ENCODE results near the gene LNX1. TPM values are rescaled to one million over a fixed set of nuclear protein-coding genes. Genes with fewer than 3 reads are reported as not detected.

The LNX1 gene
- total and polyA plus RNA-seq, 2 of the 13 experiments (the other 11 are each of a cell fraction or from before 2014, with no cell fraction given) = 0.49 TPM

DNA sequence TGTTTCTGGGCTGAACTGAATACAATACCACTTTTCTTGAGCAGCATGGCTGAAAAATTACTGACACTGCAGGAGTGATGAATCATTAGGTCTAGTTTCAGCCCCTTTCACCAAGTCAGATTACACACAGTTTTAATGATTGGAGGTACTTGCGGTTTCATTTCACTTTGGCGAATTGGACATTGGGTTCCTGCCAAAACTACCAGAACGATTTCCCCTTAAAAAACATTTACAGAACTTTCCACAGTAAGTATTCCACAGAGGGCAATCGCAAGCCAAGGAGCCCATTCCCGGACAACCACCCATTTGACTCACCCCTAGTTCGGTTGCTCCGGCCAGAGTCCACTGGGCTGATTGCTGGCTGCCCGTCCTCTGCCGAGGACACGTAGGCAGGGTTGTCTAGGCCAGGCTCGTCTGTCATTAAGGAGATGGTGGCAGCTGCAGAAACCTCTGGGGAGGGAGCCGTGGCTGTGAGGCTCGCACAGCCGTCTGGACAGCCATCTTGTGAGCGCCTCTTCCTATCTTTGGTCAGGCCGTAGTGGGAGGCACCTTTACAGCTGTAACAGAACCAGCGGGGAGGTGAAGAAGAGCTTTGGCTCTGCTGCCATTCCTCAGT is 83.5 kb downstream of the LNX1 start (continued):
- no peak for TF ChIP-seq ARHGAP35 (CRISPR knock-in tag; IDR thresholded peaks at IDR 0.05; ENCODE audit: borderline replicate concordance)
- TF ChIP-seq ZNF674 (CRISPR knock-in tag; IDR thresholded peaks at IDR 0.05; ENCODE audit: low read depth) = no peak
- TF ChIP-seq ZFP41 (CRISPR knock-in tag; IDR thresholded peaks at IDR 0.05; ENCODE audit: borderline replicate concordance) = no peak
- TF ChIP-seq, protein P1, sequence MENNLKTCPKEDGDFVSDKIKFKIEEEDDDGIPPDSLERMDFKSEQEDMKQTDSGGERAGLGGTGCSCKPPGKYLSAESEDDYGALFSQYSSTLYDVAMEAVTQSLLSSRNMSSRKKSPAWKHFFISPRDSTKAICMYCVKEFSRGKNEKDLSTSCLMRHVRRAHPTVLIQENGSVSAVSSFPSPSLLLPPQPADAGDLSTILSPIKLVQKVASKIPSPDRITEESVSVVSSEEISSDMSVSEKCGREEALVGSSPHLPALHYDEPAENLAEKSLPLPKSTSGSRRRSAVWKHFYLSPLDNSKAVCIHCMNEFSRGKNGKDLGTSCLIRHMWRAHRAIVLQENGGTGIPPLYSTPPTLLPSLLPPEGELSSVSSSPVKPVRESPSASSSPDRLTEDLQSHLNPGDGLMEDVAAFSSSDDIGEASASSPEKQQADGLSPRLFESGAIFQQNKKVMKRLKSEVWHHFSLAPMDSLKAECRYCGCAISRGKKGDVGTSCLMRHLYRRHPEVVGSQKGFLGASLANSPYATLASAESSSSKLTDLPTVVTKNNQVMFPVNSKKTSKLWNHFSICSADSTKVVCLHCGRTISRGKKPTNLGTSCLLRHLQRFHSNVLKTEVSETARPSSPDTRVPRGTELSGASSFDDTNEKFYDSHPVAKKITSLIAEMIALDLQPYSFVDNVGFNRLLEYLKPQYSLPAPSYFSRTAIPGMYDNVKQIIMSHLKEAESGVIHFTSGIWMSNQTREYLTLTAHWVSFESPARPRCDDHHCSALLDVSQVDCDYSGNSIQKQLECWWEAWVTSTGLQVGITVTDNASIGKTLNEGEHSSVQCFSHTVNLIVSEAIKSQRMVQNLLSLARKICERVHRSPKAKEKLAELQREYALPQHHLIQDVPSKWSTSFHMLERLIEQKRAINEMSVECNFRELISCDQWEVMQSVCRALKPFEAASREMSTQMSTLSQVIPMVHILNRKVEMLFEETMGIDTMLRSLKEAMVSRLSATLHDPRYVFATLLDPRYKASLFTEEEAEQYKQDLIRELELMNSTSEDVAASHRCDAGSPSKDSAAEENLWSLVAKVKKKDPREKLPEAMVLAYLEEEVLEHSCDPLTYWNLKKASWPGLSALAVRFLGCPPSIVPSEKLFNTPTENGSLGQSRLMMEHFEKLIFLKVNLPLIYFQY (CRISPR knock-in tag; IDR thresholded peaks at IDR 0.05; ENCODE audit: borderline replicate concordance) = no peak; the same call in 1 of the 2 replicates
- 0 out of 2 replicates have a peak, but pooled peaks have one; percentile 25 for TF ChIP-seq MIXL1 (CRISPR knock-in tag; IDR thresholded peaks at IDR 0.05)
- TF ChIP-seq ATF3 (CRISPR knock-in tag; IDR thresholded peaks at IDR 0.05) = peak; percentile 16; the same call in 1 of the 2 replicates
- TF ChIP-seq CBX5 (CRISPR knock-in tag; IDR thresholded peaks at IDR 0.05; ENCODE audit: borderline replicate concordance) = no peak
- TF ChIP-seq MED8 (CRISPR knock-in tag; IDR thresholded peaks at IDR 0.05; ENCODE audit: insufficient replicate concordance) = no peak
- TF ChIP-seq, protein P2, sequence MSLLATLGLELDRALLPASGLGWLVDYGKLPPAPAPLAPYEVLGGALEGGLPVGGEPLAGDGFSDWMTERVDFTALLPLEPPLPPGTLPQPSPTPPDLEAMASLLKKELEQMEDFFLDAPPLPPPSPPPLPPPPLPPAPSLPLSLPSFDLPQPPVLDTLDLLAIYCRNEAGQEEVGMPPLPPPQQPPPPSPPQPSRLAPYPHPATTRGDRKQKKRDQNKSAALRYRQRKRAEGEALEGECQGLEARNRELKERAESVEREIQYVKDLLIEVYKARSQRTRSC (CRISPR knock-in tag; IDR thresholded peaks at IDR 0.05; ENCODE audit: low read depth) = no peak
- peak; percentile 59; the same call in 1 of the 2 replicates for TF ChIP-seq YEATS4 (CRISPR knock-in tag; IDR thresholded peaks at IDR 0.05; ENCODE audit: borderline replicate concordance)
- no peak for TF ChIP-seq ZNF496 (CRISPR knock-in tag; IDR thresholded peaks at IDR 0.05; ENCODE audit: insufficient replicate concordance)
- TF ChIP-seq ZNF614 (CRISPR knock-in tag; IDR thresholded peaks at IDR 0.05; ENCODE audit: borderline replicate concordance) = no peak
- TF ChIP-seq RARA (CRISPR knock-in tag; IDR thresholded peaks at IDR 0.05) = no peak
- TF ChIP-seq ZNF431 (CRISPR knock-in tag; IDR thresholded peaks at IDR 0.05; ENCODE audit: borderline replicate concordance, low read depth) = no peak
- no peak for TF ChIP-seq RBM22 (optimal IDR thresholded peaks at IDR 0.05; ENCODE audit: low read length)
- no peak for TF ChIP-seq ZNF383 (CRISPR knock-in tag; IDR thresholded peaks at IDR 0.05; ENCODE audit: borderline replicate concordance)
- TF ChIP-seq RNF2 (conservative IDR thresholded peaks at IDR 0.05; ENCODE audit: low read depth) = no peak
- TF ChIP-seq ZNF660 (CRISPR knock-in tag; IDR thresholded peaks at IDR 0.05; ENCODE audit: borderline replicate concordance, low read depth) = no peak
- 0 out of 2 replicates have a peak, but pooled peaks have one; percentile 41 for TF ChIP-seq ZBTB38 (CRISPR knock-in tag; IDR thresholded peaks at IDR 0.05)
- TF ChIP-seq ZNF205 (CRISPR knock-in tag; IDR thresholded peaks at IDR 0.05) = no peak
- peak; percentile 38; the same call in 1 of the 2 replicates for TF ChIP-seq ZMYM3 (CRISPR knock-in tag; IDR thresholded peaks at IDR 0.05)
- TF ChIP-seq ZSCAN22 (CRISPR knock-in tag; IDR thresholded peaks at IDR 0.05) = no peak
- peak; percentile 25; the same call in 1 of the 2 replicates for TF ChIP-seq ZNF777 (CRISPR knock-in tag; IDR thresholded peaks at IDR 0.05)
- TF ChIP-seq ZBTB42 (CRISPR knock-in tag; IDR thresholded peaks at IDR 0.05) = no peak
- TF ChIP-seq ZMYM4 (CRISPR knock-in tag; IDR thresholded peaks at IDR 0.05) = peak; percentile 37; the same call in 1 of the 2 replicates
- no peak for TF ChIP-seq ZNF510 (CRISPR knock-in tag; IDR thresholded peaks at IDR 0.05; ENCODE audit: low read depth)
- peak; percentile 69 for TF ChIP-seq ZFX (CRISPR knock-in tag; IDR thresholded peaks at IDR 0.05; ENCODE audit: low read depth)
- no peak for TF ChIP-seq ZFAT (CRISPR knock-in tag; conservative IDR thresholded peaks at IDR 0.05)

All from HepG2 (cell line).